HG02970 (cell line): ENCODE results near the gene SERPINA12.

Source experiments
- ATAC-seq: cut with Tn5 transposase; IDR thresholded peaks from one replicate; pipeline ENCODE4 v1.9.1; 2021; ENCODE audit warnings: mild to moderate bottlenecking, moderate library complexity, moderate number of reproducible peaks; ENCODE audit not compliant: unreplicated experiment, low FRiP score

SERPINA12 gene

GRCh38 chr14:94467728-94468520 lies 41.3 kb downstream of the SERPINA12 start:
- ATAC-seq, result no peak

GRCh38 chr14:94466706-94467370 lies 42.4 kb downstream of the SERPINA12 start:
- ATAC-seq, result no peak

- ATAC-seq, result no peak
Observed at GRCh38 chr14:94465042-94465441, 44.2 kb downstream of the SERPINA12 start.

GRCh38 chr14:94464290-94464689 lies 45.0 kb downstream of the SERPINA12 start:
- ATAC-seq, result no peak

DNA sequence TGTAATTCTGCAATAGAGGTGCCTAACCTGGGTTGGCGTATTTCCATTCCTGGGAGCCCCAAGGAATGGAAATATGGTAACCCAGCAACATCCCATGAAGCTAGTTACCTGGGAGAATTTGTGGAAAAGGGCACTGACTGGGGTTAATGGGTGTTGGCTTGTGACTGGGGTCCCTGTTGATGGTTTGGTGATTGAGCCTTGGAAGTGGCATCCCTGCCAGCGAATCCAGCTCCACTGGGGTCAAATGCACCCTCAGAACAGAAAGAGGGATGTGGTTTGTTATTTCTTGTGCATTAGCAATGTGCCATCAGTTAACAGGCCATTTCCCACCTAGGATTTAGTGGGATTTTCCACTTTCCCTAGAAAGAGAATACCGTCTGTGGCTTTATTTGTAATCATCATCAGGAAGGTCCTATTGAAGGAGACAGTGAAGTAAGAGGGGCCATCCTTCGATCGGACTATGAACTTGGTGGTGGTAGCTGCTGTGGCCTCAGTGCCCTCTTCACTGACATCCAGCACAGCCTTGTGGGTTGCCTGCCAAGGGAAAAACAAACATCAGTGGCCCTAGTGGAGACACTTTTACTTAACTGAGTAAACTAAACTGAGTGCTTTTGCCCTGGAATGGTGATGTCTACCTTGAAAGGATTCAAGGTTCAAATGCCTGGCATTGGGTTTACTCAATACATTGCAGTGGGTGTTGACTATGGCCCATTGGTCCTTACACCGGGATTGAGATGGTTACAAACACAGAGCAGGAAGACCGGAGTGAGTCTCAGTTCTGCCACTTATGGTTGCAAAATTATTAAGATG lies 46.3 kb downstream of the SERPINA12 start:
- ATAC-seq, result no peak

DNA sequence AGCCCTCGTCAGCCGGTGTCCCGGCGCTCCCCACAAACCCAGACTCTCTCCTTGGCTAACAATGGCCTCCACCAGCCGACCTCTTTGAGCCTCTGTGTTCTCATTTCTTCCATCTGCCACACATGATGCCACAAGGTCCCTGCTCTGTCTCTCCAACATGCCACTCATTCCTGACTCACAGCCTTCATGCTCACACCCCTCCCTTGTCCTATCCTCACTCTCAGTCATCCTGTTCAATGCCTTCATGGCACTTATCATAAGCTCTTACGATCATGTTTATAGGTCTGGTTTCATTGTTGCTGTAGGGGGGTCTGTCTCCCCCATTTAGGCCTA lies 47.1 kb downstream of the SERPINA12 start:
- no peak for ATAC-seq

DNA sequence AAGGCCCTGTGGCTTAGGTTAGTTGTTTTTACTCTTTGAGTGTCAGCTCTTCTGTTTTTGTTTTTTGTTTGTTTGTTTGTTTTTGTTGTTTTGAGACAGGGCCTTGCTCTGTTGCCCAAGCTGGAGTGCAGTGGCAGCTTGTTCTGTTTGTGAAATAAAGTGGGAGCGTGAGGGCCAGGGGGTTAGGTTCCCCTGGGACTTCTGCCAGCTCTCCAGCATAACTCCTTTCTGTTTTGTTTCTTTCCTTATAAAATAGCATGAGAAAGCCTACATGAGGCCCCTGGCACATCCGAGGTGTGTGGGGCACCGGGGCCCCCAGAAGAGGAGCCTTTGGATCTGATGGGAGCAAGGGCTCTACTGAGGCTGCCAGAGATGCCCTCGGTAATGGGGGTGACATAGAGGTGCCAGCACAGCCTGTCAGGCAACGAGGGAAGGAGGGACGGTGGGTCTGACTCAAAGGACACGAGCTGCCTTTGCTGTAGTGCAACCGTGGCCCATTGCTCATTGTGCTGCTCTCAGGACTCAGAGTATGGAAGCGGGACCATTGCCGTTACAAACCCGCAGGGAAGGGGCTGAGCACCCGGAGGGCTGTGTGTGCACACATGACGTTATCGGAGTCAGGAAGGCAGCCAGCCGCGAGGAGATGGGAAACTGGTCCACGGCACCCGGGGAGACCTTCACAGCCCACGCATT lies 47.6 kb downstream of the SERPINA12 start:
- no peak for ATAC-seq

DNA sequence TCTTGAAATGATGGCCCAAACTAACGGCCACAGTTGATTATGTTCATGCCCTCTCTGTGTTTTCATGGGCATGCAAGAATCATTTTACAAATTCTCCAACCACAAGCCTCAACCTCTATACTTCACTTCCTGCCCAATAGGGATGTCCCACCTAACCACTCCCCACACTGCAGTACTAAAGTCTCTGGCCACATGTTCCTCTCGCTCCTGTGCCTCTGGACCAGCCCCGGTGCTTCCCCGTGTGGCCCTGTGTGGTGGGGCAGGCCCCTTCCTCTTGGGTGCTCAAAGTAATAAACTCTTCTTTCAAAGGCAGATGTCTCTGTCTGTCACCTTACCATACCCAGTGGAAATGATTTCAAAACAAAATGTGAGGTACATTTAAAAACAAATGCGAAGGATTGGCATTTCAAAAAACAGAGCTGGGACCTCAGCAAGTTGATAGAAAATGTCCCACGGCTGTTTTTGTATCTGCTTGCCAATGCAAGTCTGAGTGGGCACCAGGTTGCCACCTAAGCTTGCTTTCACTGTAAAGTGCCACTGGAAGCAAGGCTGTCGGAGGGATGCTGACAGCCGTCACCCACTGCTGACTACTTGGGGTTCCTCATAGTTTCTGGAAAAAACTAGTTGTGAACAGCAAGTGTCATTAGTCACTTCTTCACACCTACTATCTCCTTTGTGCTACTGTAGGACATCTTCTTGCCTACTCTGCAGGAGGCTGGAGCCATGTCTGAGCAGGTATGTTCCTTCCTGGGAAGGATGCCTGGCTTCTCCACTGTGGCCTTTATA lies 48.4 kb downstream of the SERPINA12 start:
- no peak for ATAC-seq

DNA sequence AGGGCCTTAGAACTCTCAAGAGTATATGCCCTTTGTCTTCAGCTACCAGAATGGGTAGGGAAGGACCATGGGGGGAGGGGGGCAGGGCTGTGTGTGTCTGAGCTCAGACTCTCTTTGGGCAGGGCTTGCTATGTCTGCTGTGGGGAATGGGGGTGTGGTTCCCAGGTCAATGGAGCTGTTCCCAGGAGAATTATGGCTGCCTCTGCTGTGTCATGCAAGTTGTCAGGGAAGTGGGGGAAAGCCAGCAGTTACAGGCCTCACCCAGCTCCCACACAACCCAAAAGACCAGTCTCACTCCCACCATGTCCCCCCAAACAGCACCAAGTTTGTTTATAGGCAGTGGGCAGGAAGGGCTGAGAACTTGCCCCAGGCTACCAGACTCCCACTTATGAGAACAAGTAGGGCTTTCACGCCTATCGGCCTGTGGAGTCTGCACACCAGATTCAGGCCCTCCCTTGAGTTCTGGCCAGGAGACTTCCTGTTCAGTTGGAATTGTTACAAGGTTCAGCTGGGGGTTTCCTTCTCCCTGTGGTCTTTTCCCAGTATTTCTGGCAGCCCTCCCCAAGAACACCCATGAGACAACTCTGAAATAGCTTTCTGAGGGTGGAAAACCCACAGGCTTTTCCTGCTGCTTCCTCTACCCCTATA lies 50.6 kb downstream of the SERPINA12 start:
- no peak for ATAC-seq

DNA sequence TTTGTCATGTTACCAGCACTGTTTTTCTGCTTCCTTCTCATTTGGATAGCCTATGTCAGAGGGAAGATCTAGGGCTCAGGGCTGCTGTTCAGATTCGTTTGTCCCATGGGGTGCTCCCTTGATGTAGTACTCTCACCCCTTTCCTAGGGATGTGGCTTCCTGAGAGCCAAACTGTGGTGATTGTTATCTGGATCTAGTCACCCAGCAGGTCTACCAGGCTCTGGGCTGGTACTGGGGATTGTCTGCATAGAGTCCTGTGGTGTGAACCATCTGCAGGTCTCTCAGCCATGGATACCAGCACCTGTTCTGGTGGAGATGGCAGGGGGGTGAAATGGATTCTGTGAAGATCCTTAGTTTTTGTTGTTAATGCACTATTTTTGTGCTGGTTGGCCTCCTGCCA lies 51.2 kb downstream of the SERPINA12 start:
- ATAC-seq, result no peak

DNA sequence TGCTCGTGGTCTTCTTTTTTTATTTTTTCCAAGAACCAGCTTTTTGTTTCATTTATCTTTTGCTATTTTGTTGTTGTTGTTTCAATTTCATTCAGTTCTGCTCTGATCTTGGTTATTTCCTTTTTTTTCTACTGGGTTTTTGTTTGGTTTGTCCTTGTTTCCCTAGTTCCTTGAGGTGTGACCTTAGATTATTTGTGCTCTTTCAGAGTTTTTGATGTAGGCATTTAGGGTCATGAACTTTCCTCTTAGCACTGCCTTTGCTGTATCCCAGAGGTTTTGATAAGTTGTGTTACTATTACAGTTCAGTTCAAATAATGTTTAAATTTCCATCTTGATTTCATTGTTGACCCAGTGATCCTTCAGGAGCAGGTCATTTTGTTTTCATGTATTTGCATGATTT lies 53.3 kb downstream of the SERPINA12 start:
- no peak for ATAC-seq

DNA sequence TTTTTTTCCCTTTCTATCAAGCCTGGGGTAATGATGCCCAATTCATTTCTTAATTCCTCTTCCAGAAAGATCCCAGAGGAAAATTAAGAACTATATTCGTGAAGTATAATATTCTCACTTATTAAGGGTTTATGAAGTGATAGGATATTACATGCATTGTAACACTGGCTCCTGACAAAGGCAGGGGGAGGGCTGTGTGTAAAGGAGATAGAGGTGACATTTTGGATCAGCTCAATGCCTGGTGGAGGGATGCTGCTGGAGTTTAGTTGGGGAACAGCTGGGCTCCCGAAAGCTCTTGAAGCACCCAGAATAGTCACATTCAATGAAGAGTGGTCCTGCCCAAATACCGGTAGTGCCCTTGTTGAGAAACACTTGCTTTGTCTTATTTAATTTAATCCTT lies 57.4 kb downstream of the SERPINA12 start:
- ATAC-seq, result no peak

DNA sequence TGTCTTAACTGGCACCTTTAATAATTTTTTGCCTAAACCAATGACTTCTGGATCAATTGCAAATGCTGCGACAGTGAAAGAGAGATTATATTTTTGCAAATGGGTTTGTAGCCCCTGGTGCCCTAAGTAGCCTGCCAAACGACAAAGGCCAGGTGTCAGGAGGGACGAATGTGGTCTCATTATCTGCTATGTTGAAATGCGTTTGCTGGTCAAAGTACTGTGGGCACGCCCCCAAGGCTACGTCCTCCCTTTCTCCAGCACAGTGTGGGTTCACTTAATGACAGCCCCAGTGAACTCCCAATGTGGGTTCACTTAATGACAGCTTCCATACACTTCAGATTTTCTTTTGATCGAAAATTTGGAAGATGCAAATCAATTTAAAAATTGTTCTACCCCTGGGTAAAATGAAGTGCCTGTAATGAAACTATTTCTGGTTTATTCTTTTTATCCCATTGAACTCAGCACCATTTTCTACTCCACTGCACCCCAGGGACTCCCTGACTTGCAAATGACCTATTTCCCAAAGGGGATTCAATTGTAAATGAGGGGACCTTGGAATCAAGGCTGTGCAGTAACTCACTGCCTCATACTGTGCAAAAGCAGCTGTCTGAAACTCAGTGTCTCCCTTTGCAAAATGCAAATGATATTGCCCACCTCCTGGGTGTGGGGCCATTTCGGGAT lies 58.0 kb downstream of the SERPINA12 start:
- ATAC-seq, result no peak

GRCh38 chr14:94450722-94451090 lies 58.6 kb downstream of the SERPINA12 start:
- ATAC-seq, result no peak

DNA sequence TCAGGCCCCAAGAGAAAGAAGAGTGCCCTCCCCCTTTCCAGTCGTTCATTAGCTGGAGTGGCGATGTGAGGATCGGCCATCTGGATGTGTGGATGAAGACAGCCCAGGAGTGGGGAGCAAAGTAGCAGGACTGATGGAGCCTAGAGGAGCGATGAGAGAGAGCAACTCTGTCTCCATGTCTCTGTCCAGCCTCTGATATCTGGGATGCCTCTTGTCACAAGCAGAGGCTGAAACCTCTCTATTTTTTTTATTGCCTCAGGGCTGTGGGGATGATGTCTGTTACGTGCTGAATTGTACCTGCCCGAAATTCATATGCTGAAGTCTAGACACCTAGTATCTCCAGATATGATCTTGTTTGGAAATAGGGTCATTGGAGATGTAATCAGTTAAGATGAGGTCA lies 59.3 kb downstream of the SERPINA12 start:
- ATAC-seq, result no peak

- ATAC-seq, result no peak
Observed at GRCh38 chr14:94448071-94448808, 61.0 kb downstream of the SERPINA12 start.

DNA sequence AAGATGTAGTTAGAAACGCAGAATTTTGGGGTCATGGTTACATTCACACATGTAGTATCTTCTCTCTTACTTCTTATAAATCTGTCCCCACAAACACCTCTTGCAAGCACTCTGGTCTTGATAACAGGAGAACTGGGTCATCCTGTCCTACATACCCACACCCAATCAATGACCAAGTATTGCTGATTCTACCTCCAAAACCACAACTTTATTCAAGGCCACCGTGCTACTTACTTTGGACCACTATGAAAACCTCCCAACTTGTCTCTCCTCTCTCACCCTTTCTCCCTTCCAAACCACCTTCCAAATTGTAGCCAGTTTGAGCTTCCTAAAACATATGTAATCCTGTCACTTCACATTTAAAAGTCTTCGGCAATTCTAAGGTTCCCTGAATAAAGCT lies 62.1 kb downstream of the SERPINA12 start:
- ATAC-seq, result no peak

GRCh38 chr14:94446126-94446525 lies 63.1 kb downstream of the SERPINA12 start:
- ATAC-seq, result no peak
